Sigmoid colon (tissue), 7 donors: ENCODE results near the gene EEFSEC. TPM values are rescaled to one million over a fixed set of nuclear protein-coding genes. Genes with fewer than 3 reads are reported as not detected.

Experiments used
- DNase-seq: peaks from one replicate; pipeline ENCODE4 v3.0.0-alpha.2; 2019
- H3K27ac ChIP-seq, 4 donors: fragments of 200-600 bp; sonication (generic); one replicate each; pipeline ENCODE4 v1.5.1; 2016 to 2019; ENCODE audit warnings: mild to moderate bottlenecking in 1 of 4
- H3K27me3 ChIP-seq, 3 donors: fragments of 200-600 bp; sonication (generic); one replicate each; pipeline ENCODE4 v1.5.1; 2019; ENCODE audit warnings: mild to moderate bottlenecking in 1 of 3
- H3K36me3 ChIP-seq, 4 donors: fragments of 200-600 bp; sonication (generic); one replicate each; pipeline ENCODE4 v1.5.1; 2016 to 2019
- H3K4me1 ChIP-seq, 4 donors: fragments of 200-600 bp; sonication (generic); one replicate each; pipeline ENCODE4 v1.5.1; 2017 to 2019
- H3K4me3 ChIP-seq, 4 donors: fragments of 200-600 bp; sonication (generic); one replicate each; pipeline ENCODE4 v1.5.1; 2017 to 2019; ENCODE audit warnings: mild to moderate bottlenecking in 2 of 4, moderate library complexity in 1 of 4
- H3K9me3 ChIP-seq, 4 donors: fragments of 200-600 bp in 3 of 4; sonication (generic) in 3 of 4; one replicate each; pipeline versions ENCODE4 v1.5.1 to v1.6.1; 2013 to 2019
- CTCF ChIP-seq, 4 experiments: fragments of 450-650 bp in 3 of 4; fragments of 200-600 bp in 1 of 4; IDR thresholded peaks; one replicate each; pipeline ENCODE4 v1.5.1; 2016 to 2019; ENCODE audit warnings: antibody characterized with exemption in 4 of 4, mild to moderate bottlenecking in 3 of 4, moderate library complexity in 2 of 4
- EP300 ChIP-seq, 4 donors: sonication (generic); formaldehyde crosslinking; IDR thresholded peaks; one replicate each; pipeline ENCODE4 v1.6.1; 2017; ENCODE audit warnings: antibody characterized with exemption in 4 of 4
- POLR2A ChIP-seq, 2 donors: fragments of 450-650 bp; IDR thresholded peaks; one replicate each; pipeline ENCODE4 v1.6.1; 2016; ENCODE audit warnings: antibody characterized with exemption in 2 of 2, mild to moderate bottlenecking in 2 of 2, moderate library complexity in 2 of 2
- POLR2AphosphoS5 ChIP-seq, 4 donors: sonication (generic); formaldehyde crosslinking; IDR thresholded peaks; one replicate each; pipeline ENCODE4 v1.6.1; 2017; ENCODE audit warnings: antibody characterized with exemption in 4 of 4
- WGBS, 2 donors: extraction: QIAGEN DNeasy Blood & Tissue Kit; methylation state at CpG; one replicate each; pipeline ENCODE4 v1.1.7; 2013; 5-methylcytosine and 5-hydroxymethylcytosine counted together
- intact Hi-C: fragments of 100-400 bp; cut with DNase I; formaldehyde crosslinking; loops from one replicate; pipeline ENCODE4 v1.15.1; 2023
- polyA plus RNA-seq, 3 donors: library from polyadenylated mRNA; stranded (reverse); fragments of 200-250 nt; gene quantifications; one replicate each; pipeline ENCODE4 v1.2.3, GENCODE V29; 2013
- total RNA-seq, 4 donors: library from RNA; depleted of rRNA; stranded (reverse); fragments of >200 nt; gene quantifications; one replicate each; pipeline ENCODE4 v1.1.0, GENCODE V29; 2016
- donor health status: healthy with polysubstance abuse.
- donor health status: Bipolar disorder and iron deficiency.
- donor health status: healthy.

EEFSEC gene
- total and polyA plus RNA-seq, 7 donors: 5.3 to 16.1 (median 12.2) TPM

- no peak for TF ChIP-seq POLR2A (IDR thresholded peaks at IDR 0.05)
- TF ChIP-seq POLR2AphosphoS5 (IDR thresholded peaks at IDR 0.05): no peak
- no peak for TF ChIP-seq CTCF (IDR thresholded peaks at IDR 0.05)
- no peak for TF ChIP-seq EP300 (IDR thresholded peaks at IDR 0.05)
- Histone ChIP-seq H3K4me1 (peaks cover 0 to 4% (median 0%) of the 10 kb centered on the region in 4 donors), H3K27ac (no peak overlapping the region), H3K36me3 (peaks cover 0 to 13% (median 0%) of the 10 kb centered on the region in 4 donors), H3K4me3 (no peak overlapping the region), H3K27me3 (no peaks in the 10 kb centered on the region), H3K9me3 (no peaks in the 10 kb centered on the region)
- intact Hi-C loops: no loop called here
- DNase-seq: no peak
- WGBS, 2 donors: 91% methylated on average over 3 of the region's 3 CpGs
These were observed 116.5 kb downstream of the EEFSEC start for GRCh38 chr3:128269796-128270195.

- DNase-seq: no peak
- peaks cover 0 to 4% (median 0%) of the 10 kb centered on the region in 4 donors for H3K4me1 ChIP-seq
- no peaks in the 10 kb centered on the region for H3K9me3 ChIP-seq
- peaks cover 0 to 13% (median 0%) of the 10 kb centered on the region in 4 donors for H3K36me3 ChIP-seq
- TF ChIP-seq POLR2AphosphoS5 (IDR thresholded peaks at IDR 0.05) (no peak), EP300 (IDR thresholded peaks at IDR 0.05) (no peak)
- no peak overlapping the region for H3K4me3 ChIP-seq
- no peak overlapping the region for H3K27ac ChIP-seq
- H3K27me3 ChIP-seq: no peaks in the 10 kb centered on the region
- intact Hi-C loops: no loop called here
- WGBS, 2 donors: 84 to 91% methylated on average over 7 of the region's 7 CpGs
These were observed 117.5 kb downstream of the EEFSEC start for GRCh38 chr3:128270559-128271492.

- WGBS, 2 donors: 93 to 94% methylated on average over 11 of the region's 11 CpGs
- intact Hi-C loops: no loop called here
- Histone ChIP-seq H3K4me1 (no peaks in the 10 kb centered on the region), H3K36me3 (peaks cover 0 to 13% (median 0%) of the 10 kb centered on the region in 4 donors), H3K9me3 (no peaks in the 10 kb centered on the region), H3K27ac (no peak overlapping the region), H3K4me3 (no peak overlapping the region), H3K27me3 (no peaks in the 10 kb centered on the region)
- DNase-seq: no peak
- no peak for TF ChIP-seq POLR2A (IDR thresholded peaks at IDR 0.05)
- TF ChIP-seq POLR2AphosphoS5 (IDR thresholded peaks at IDR 0.05): no peak
These were observed 118.5 kb downstream of the EEFSEC start for GRCh38 chr3:128271536-128272332.

GRCh38 chr3:128273109-128273840 is 120.0 kb downstream of the EEFSEC start:
- H3K27me3 ChIP-seq: no peaks in the 10 kb centered on the region
- H3K4me1 ChIP-seq: peaks cover 0 to 5% (median 2%) of the 10 kb centered on the region in 4 donors
- H3K27ac ChIP-seq: no peak overlapping the region
- H3K4me3 ChIP-seq: no peak overlapping the region
- H3K9me3 ChIP-seq: no peaks in the 10 kb centered on the region
- WGBS, 2 donors: 76 to 88% methylated on average over 5 of the region's 5 CpGs
- intact Hi-C loops: no loop called here
- peaks cover 0 to 13% (median 0%) of the 10 kb centered on the region in 4 donors for H3K36me3 ChIP-seq
- no peak for TF ChIP-seq CTCF (IDR thresholded peaks at IDR 0.05)
- no peak for TF ChIP-seq POLR2AphosphoS5 (IDR thresholded peaks at IDR 0.05)
- TF ChIP-seq POLR2A (IDR thresholded peaks at IDR 0.05): no peak
- no peak for TF ChIP-seq EP300 (IDR thresholded peaks at IDR 0.05)
- DNase-seq: no peak

GRCh38 chr3:128273841-128274573 is 120.7 kb downstream of the EEFSEC start:
- no peak for DNase-seq
- H3K27ac ChIP-seq: no peak overlapping the region
- intact Hi-C loops: no loop called here
- no peak for TF ChIP-seq POLR2A (IDR thresholded peaks at IDR 0.05)
- TF ChIP-seq POLR2AphosphoS5 (IDR thresholded peaks at IDR 0.05): no peak
- TF ChIP-seq EP300 (IDR thresholded peaks at IDR 0.05): no peak
- TF ChIP-seq CTCF (IDR thresholded peaks at IDR 0.05): no peak
- no peaks in the 10 kb centered on the region for H3K27me3 ChIP-seq
- no peaks in the 10 kb centered on the region for H3K9me3 ChIP-seq
- peaks cover 0 to 12% (median 8%) of the 10 kb centered on the region in 4 donors for H3K4me1 ChIP-seq
- WGBS, 2 donors: 88 to 91% methylated on average over 11 of the region's 11 CpGs
- H3K36me3 ChIP-seq: peaks cover 0 to 8% (median 0%) of the 10 kb centered on the region in 4 donors
- no peak overlapping the region for H3K4me3 ChIP-seq
